VCaP (cell line): ENCODE results near the gene SMCHD1.
"Not testable (repeated sequence)": the region's sequence is repeated elsewhere in the genome, so short reads cannot be mapped to it uniquely, and the experiment has no call there.

Experiments used
- H3K27ac ChIP-seq: fragments of 450-650 bp; 2 replicates; pipeline ENCODE4 v1.5.1; 2017
- TF ChIP-seq, protein P1 (sequence below): fragments of 450-650 bp; conservative IDR thresholded peaks from 2 replicates; pipeline ENCODE4 v1.5.1; 2017; ENCODE audit warnings: mild to moderate bottlenecking, moderate library complexity

The SMCHD1 gene

GRCh38 chr18:2823202-2823601, 167.7 kb downstream of the SMCHD1 start:
- H3K27ac ChIP-seq = no peak overlapping the region
- TF ChIP-seq, protein P1, sequence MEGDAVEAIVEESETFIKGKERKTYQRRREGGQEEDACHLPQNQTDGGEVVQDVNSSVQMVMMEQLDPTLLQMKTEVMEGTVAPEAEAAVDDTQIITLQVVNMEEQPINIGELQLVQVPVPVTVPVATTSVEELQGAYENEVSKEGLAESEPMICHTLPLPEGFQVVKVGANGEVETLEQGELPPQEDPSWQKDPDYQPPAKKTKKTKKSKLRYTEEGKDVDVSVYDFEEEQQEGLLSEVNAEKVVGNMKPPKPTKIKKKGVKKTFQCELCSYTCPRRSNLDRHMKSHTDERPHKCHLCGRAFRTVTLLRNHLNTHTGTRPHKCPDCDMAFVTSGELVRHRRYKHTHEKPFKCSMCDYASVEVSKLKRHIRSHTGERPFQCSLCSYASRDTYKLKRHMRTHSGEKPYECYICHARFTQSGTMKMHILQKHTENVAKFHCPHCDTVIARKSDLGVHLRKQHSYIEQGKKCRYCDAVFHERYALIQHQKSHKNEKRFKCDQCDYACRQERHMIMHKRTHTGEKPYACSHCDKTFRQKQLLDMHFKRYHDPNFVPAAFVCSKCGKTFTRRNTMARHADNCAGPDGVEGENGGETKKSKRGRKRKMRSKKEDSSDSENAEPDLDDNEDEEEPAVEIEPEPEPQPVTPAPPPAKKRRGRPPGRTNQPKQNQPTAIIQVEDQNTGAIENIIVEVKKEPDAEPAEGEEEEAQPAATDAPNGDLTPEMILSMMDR = no peak

DNA sequence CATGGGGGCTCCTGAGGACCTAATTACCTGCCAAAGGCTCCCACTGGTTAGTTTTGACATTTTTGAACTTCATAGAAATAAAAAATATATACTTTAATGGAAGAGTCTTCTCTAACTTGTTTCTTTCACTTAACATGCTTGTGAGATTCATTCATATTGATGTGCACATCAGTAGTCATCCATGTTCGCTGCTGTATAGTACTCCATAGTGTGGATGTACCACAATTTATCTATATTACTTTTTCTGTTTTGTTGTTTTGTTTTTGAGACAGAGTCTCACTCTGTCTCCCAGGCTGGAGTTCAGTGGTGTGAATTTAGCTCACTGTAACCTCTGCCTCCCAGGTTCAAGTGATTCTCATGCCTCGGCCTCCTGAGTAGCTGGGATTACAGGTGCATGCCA, 168.4 kb downstream of the SMCHD1 start:
- TF ChIP-seq, protein P1 = no peak
- H3K27ac ChIP-seq = no peak overlapping the region

DNA sequence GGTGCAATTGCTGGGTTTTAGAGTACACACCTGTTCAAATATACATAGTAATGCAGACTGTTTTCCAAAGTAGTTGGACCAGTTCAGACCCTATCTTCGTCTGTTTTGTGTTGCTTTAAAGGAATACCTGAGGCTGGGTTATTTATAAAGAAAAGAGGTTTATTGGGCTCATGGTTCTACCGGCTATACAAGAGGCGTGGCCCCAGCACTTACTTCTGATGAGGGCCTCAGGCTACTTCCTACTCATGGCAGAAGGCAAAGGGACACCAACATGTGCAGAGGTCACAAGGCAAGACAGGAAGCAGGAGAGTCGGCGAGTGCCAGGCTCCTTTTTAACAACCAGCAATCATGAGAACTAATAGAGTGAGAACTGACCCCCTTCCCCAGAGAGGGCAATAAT, 169.3 kb downstream of the SMCHD1 start:
- TF ChIP-seq, protein P1 = no peak
- no peak overlapping the region for H3K27ac ChIP-seq

- TF ChIP-seq, protein P1 = no peak
- H3K27ac ChIP-seq = no peak overlapping the region
Observed at GRCh38 chr18:2825613-2826175, 170.2 kb downstream of the SMCHD1 start.

- TF ChIP-seq, protein P1 = no peak
- no peak overlapping the region; the same call in 1 of the 2 replicates for H3K27ac ChIP-seq
Observed at GRCh38 chr18:2826581-2826980, 171.1 kb downstream of the SMCHD1 start.

- H3K27ac ChIP-seq = peak overlapping the region; percentile 19; the same call in 1 of the 2 replicates
- TF ChIP-seq, protein P1 = no peak
Observed at GRCh38 chr18:2827061-2827460, 171.5 kb downstream of the SMCHD1 start.

- H3K27ac ChIP-seq = not testable (repeated sequence)
Observed at GRCh38 chr18:2836118-2836517, 180.6 kb downstream of the SMCHD1 start.

GRCh38 chr18:2837290-2837689, 181.8 kb downstream of the SMCHD1 start:
- H3K27ac ChIP-seq = not testable (repeated sequence)

DNA sequence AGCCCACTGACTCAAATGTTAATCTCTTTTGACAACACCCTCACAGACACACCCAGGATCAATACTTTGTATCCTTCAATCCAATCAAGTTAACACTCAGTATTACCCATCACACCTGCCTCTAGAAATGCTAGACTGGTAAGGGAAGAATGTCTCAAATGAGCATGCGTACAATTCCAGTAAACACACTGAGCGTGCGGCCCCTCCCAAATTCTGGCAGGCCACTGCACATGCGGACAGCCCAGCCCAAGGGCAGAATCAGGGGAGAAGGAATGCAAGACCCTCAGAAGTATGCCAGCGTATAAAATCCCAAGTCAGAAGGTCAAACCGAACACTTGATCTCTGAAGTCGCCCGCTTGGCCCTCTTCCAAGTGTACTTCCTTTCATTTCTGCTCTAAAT, 183.7 kb downstream of the SMCHD1 start:
- TF ChIP-seq, protein P1 = no peak
- H3K27ac ChIP-seq = no peak overlapping the region
